IMR-90 (cell line): ENCODE results near the gene MYO1F. TPM values are rescaled to one million over a fixed set of nuclear protein-coding genes. Genes with fewer than 3 reads are reported as not detected.

ENCODE experiments used
- ATAC-seq: fragments of 200-7000 bp; cut with Tn5 transposase; 2 replicates; pipeline ENCODE4 v1.9.1; 2020; ENCODE audit warnings: low read depth, mild to moderate bottlenecking, moderate library complexity
- BruUV-seq: library from RNA; stranded (reverse); fragments of 400-500 nt; replicated peaks from 2 replicates; lab custom pipeline; 2021; lab: Mats Ljungman, UMichigan
- CTCF ChIA-PET: fragments of 300-600 bp; formaldehyde crosslinking; extraction: SDS; loops from one replicate; lab custom pipeline; 2021; ENCODE audit warnings: antibody characterized with exemption; lab: Yijun Ruan, JAX
- POLR2A ChIA-PET: fragments of 300-600 bp; sonication (Branson Sonifier 250); formaldehyde crosslinking; loops from one replicate; lab custom pipeline; 2022; ENCODE audit warnings: antibody characterized with exemption; ENCODE audit not compliant: unreplicated experiment; lab: Charles Lee
- DNase-seq: peaks from one replicate; pipeline ENCODE4 v3.0.0; 2013
- H2AFZ ChIP-seq: replicated peaks from 2 replicates; pipeline ENCODE3; 2013; ENCODE audit warnings: low read length, mild to moderate bottlenecking; ENCODE audit not compliant: poor library complexity
- H2AK5ac ChIP-seq: 2 replicates; pipeline ENCODE4 v1.6.1; 2013; ENCODE audit warnings: low read depth, low read length, inconsistent platforms
- H2AK9ac ChIP-seq: replicated peaks from 2 replicates; pipeline ENCODE3; 2013; ENCODE audit warnings: mild to moderate bottlenecking, low read depth, low read length, moderate library complexity; ENCODE audit not compliant: poor library complexity
- H2BK120ac ChIP-seq: 2 replicates; pipeline ENCODE4 v1.6.1; 2013; ENCODE audit warnings: low read depth, low read length, inconsistent platforms
- H2BK15ac ChIP-seq: 3 replicates; pipeline ENCODE4 v1.6.1; 2013; ENCODE audit warnings: low read depth, low read length, inconsistent platforms
- H2BK20ac ChIP-seq: 2 replicates; pipeline ENCODE4 v1.6.1; 2013; ENCODE audit warnings: low read depth, mild to moderate bottlenecking, inconsistent platforms, low read length, moderate library complexity
- H2BK5ac ChIP-seq: 2 replicates; pipeline ENCODE4 v1.6.1; 2013; ENCODE audit warnings: mild to moderate bottlenecking, low read depth, low read length, inconsistent platforms; ENCODE audit not compliant: poor library complexity, severe bottlenecking
- H3K14ac ChIP-seq: replicated peaks from 2 replicates; pipeline ENCODE4 v1.6.1; 2013; ENCODE audit warnings: low read depth, low read length, inconsistent platforms
- H3K18ac ChIP-seq: 2 replicates; pipeline ENCODE4 v1.6.1; 2013; ENCODE audit warnings: low read depth, low read length, control low read depth
- H3K23ac ChIP-seq: 2 replicates; pipeline ENCODE4 v1.6.1; 2013; ENCODE audit warnings: low read depth, low read length, inconsistent platforms
- H3K27ac ChIP-seq: 2 replicates; pipeline ENCODE4 v1.5.1; 2013; ENCODE audit warnings: mild to moderate bottlenecking, control low read depth, low read length; ENCODE audit not compliant: insufficient read depth
- H3K27me3 ChIP-seq: 2 replicates; pipeline ENCODE4 v1.6.1; 2013; ENCODE audit warnings: low read length; ENCODE audit not compliant: control insufficient read depth, insufficient read depth
- H3K36me3 ChIP-seq: 2 replicates; pipeline ENCODE4 v1.6.1; 2013; ENCODE audit warnings: low read length, mixed read lengths; ENCODE audit not compliant: control insufficient read depth, insufficient read depth
- H3K4ac ChIP-seq: 2 replicates; pipeline ENCODE4 v1.6.1; 2013; ENCODE audit warnings: low read depth, low read length, inconsistent platforms
- H3K4me1 ChIP-seq: 2 replicates; pipeline ENCODE4 v1.6.1; 2013; ENCODE audit warnings: low read length, mixed read lengths; ENCODE audit not compliant: control insufficient read depth, insufficient read depth
- H3K4me2 ChIP-seq: 2 replicates; pipeline ENCODE4 v1.6.1; 2013; ENCODE audit warnings: low read depth, mild to moderate bottlenecking, control low read depth, low read length, moderate library complexity
- H3K4me3 ChIP-seq: 2 replicates; pipeline ENCODE4 v1.5.1; 2013; ENCODE audit warnings: low read depth, mild to moderate bottlenecking, control low read depth, low read length, moderate library complexity; ENCODE audit not compliant: insufficient read depth
- H3K56ac ChIP-seq: 2 replicates; pipeline ENCODE4 v1.6.1; 2013; ENCODE audit warnings: low read length, inconsistent platforms; ENCODE audit not compliant: insufficient read depth; ENCODE audit errors: extremely low read depth
- H3K79me1 ChIP-seq, 2 experiments: 2 replicates each; pipeline ENCODE4 v1.6.1; 2013; ENCODE audit warnings: low read length in 2 of 2, inconsistent platforms in 1 of 2, low read depth in 1 of 2
- H3K9ac ChIP-seq: 2 replicates; pipeline ENCODE4 v1.6.1; 2013; ENCODE audit warnings: low read depth, low read length, control low read depth
- H3K9me1 ChIP-seq: 2 replicates; pipeline ENCODE4 v1.6.1; 2013; ENCODE audit warnings: low read length, inconsistent platforms; ENCODE audit not compliant: insufficient read depth
- H3K9me3 ChIP-seq: 2 replicates; pipeline ENCODE4 v1.6.1; 2013; ENCODE audit warnings: low read length; ENCODE audit not compliant: control insufficient read depth, insufficient read depth
- H4K20me1 ChIP-seq: 2 replicates; pipeline ENCODE4 v1.6.1; 2013; ENCODE audit warnings: low read length, inconsistent platforms; ENCODE audit not compliant: insufficient read depth
- H4K5ac ChIP-seq: 2 replicates; pipeline ENCODE4 v1.6.1; 2013; ENCODE audit warnings: mild to moderate bottlenecking, low read depth, low read length, control low read depth
- H4K8ac ChIP-seq, 2 experiments: 2 replicates each; pipeline ENCODE4 v1.6.1; 2013; ENCODE audit warnings: low read depth in 2 of 2, low read length in 2 of 2, control low read depth in 1 of 2, inconsistent platforms in 1 of 2
- H4K91ac ChIP-seq: 2 replicates; pipeline ENCODE4 v1.6.1; 2013; ENCODE audit warnings: low read depth, low read length, inconsistent platforms; ENCODE audit not compliant: insufficient read depth
- CHD1 ChIP-seq: IDR thresholded peaks from 2 replicates; pipeline ENCODE4 v1.6.1; 2012; ENCODE audit warnings: low read depth, low read length, improper control_type of control experiment
- ELK1 ChIP-seq: fragments of 150-350 bp; IDR thresholded peaks from 2 replicates; pipeline ENCODE4 v1.6.1; 2016; ENCODE audit warnings: low read depth, mild to moderate bottlenecking, low read length, moderate library complexity, borderline replicate concordance
- FOS ChIP-seq: fragments of 150-350 bp; IDR thresholded peaks from 2 replicates; pipeline ENCODE4 v1.6.1; 2016; ENCODE audit warnings: low read depth, low read length
- MXI1 ChIP-seq: IDR thresholded peaks from 2 replicates; pipeline ENCODE4 v1.6.1; 2012; ENCODE audit warnings: low read depth, mild to moderate bottlenecking, low read length, moderate library complexity, borderline replicate concordance
- RAD21 ChIP-seq: IDR thresholded peaks from 2 replicates; pipeline ENCODE4 v1.6.1; 2012; ENCODE audit warnings: low read length, improper control_type of control experiment
- RCOR1 ChIP-seq: IDR thresholded peaks from 2 replicates; pipeline ENCODE4 v1.6.1; 2012; ENCODE audit warnings: mild to moderate bottlenecking, low read length, improper control_type of control experiment; ENCODE audit not compliant: insufficient replicate concordance
- SMC3 ChIP-seq: fragments of 150-350 bp; IDR thresholded peaks from 2 replicates; pipeline ENCODE4 v1.6.1; 2016; ENCODE audit warnings: low read depth, mild to moderate bottlenecking, antibody characterized with exemption, low read length, moderate library complexity
- USF2 ChIP-seq: fragments of 150-350 bp; IDR thresholded peaks from 2 replicates; pipeline ENCODE4 v1.6.1; 2017; ENCODE audit warnings: mild to moderate bottlenecking, antibody characterized with exemption, low read length, low read depth
- WGBS, 2 experiments: methylation state at CpG; one replicate each; pipeline versions ENCODE4 v1.1.5 to v1.1.7; 2013; ENCODE audit warnings: missing lambda C conversion rate in 2 of 2; ENCODE audit not compliant: insufficient read length in 1 of 2; ENCODE audit errors: extremely low coverage in 2 of 2; 5-methylcytosine and 5-hydroxymethylcytosine counted together
- dilution Hi-C: fragments of 300-500 bp; cut with HindIII; formaldehyde crosslinking; loops from one replicate; pipeline ENCODE4 v1.14.3; 2018; ENCODE audit warnings: low sequenced_read_pairs; ENCODE audit not compliant: unreplicated experiment
- in situ Hi-C: fragments of 300-500 bp; cut with MboI; formaldehyde crosslinking; loops from 3 replicates; pipeline ENCODE4 v1.14.3; 2019; ENCODE audit warnings: low sequenced_read_pairs, inconsistent platforms, mixed read lengths
- intact Hi-C: fragments of 100-400 bp; cut with micrococcal nuclease; formaldehyde crosslinking; loops from 2 replicates; pipeline ENCODE4 v1.10.0; 2022
- polyA plus RNA-seq, 3 experiments: library from polyadenylated mRNA; depleted of rRNA; stranded (reverse); fragments of >200 nt; gene quantifications; 2 replicates each; pipeline ENCODE4 v1.2.3, GENCODE V29; 2012; ENCODE audit warnings: low replicate concordance in 1 of 3
- total RNA-seq: library from RNA; depleted of rRNA; stranded (reverse); fragments of >200 nt; gene quantifications from 2 replicates; pipeline ENCODE4 v1.2.3, GENCODE V29; 2012
- TF ChIP-seq, protein P1 (sequence below): conservative IDR thresholded peaks from 2 replicates; pipeline ENCODE4 v1.5.1; 2012; ENCODE audit warnings: mild to moderate bottlenecking, low read depth, low read length, improper control_type of control experiment

The MYO1F gene
- total and polyA plus RNA-seq, 2 of the 4 experiments (the other 2 are of a cell fraction): 0.14 to 0.18 TPM

DNA sequence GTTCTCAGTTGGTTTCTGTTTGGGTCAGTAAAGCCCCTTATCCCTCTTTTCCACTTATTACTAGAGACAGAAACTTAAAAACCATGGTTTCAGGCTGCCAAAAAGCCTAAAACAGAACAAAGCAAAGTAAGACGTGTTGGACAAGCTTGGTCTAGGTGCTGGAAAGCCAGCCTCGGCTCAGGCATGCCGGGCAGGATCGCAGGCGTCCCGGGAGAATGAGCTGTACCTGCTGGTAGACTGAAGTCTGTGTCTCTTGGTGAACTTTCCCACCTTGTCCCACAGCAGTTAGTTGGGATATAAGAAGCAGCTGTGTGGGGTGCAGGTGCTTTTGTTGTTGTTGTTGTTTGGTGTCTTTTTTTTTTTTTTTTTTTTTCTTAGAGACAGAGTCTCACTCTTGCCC lies 95.6 kb downstream of the MYO1F start:
- Histone ChIP-seq H3K9ac (no peak overlapping the region), H3K36me3 (peaks cover 59% of the 10 kb centered on the region), H3K27ac (no peak overlapping the region), H4K8ac (no peak overlapping the region), H3K4me2 (no peak overlapping the region), H3K79me1 (peaks cover 32 to 87% of the 10 kb centered on the region in 2 experiments), H3K4me1 (peaks cover 5% of the 10 kb centered on the region), H3K18ac (no peak overlapping the region), H3K23ac (no peak overlapping the region), H4K20me1 (peaks cover 84% of the 10 kb centered on the region), H2BK5ac (no peak overlapping the region), H2AK9ac (no peak overlapping the region), H3K9me1 (peaks cover 24% of the 10 kb centered on the region), H3K4ac (no peak overlapping the region), H3K9me3 (no peaks in the 10 kb centered on the region), H2BK15ac (no peak overlapping the region), H3K14ac (no peak overlapping the region), H3K4me3 (no peak overlapping the region), H2AK5ac (no peak overlapping the region), H2BK120ac (no peak overlapping the region), H2AFZ (no peak overlapping the region), H4K91ac (no peak overlapping the region), H4K5ac (no peak overlapping the region), H3K56ac (no peak overlapping the region), H2BK20ac (no peak overlapping the region), H3K27me3 (no peaks in the 10 kb centered on the region)
- no TSS peak for BruUV-seq
- POLR2A ChIA-PET: interaction anchor here (0.6 kb wide), 1 partner anchor 71 kb away, joined by 10 read pairs; no protein-coding TSS in a partner anchor
- no CpG with 5 or more reads among the region's 6 CpGs for WGBS, 2 experiments
- dilution Hi-C loops: no loop called here
- ATAC-seq (no peak), DNase-seq (no peak)
- CTCF ChIA-PET: interaction anchor here (0.6 kb wide), 1 partner anchor 13 kb away, joined by 3 read pairs; no protein-coding TSS in a partner anchor
- in situ Hi-C loops: no loop called here
- TF ChIP-seq MXI1 (no peak), FOS (no peak), RAD21 (no peak), SMC3 (no peak), ELK1 (no peak), CHD1 (no peak), RCOR1 (no peak), USF2 (no peak)
- TF ChIP-seq, protein P1, sequence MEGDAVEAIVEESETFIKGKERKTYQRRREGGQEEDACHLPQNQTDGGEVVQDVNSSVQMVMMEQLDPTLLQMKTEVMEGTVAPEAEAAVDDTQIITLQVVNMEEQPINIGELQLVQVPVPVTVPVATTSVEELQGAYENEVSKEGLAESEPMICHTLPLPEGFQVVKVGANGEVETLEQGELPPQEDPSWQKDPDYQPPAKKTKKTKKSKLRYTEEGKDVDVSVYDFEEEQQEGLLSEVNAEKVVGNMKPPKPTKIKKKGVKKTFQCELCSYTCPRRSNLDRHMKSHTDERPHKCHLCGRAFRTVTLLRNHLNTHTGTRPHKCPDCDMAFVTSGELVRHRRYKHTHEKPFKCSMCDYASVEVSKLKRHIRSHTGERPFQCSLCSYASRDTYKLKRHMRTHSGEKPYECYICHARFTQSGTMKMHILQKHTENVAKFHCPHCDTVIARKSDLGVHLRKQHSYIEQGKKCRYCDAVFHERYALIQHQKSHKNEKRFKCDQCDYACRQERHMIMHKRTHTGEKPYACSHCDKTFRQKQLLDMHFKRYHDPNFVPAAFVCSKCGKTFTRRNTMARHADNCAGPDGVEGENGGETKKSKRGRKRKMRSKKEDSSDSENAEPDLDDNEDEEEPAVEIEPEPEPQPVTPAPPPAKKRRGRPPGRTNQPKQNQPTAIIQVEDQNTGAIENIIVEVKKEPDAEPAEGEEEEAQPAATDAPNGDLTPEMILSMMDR: no peak
- intact Hi-C loops: no loop called here
